Measurements from ENCODE around the gene TRIM72.

The TRIM72 gene

DNA sequence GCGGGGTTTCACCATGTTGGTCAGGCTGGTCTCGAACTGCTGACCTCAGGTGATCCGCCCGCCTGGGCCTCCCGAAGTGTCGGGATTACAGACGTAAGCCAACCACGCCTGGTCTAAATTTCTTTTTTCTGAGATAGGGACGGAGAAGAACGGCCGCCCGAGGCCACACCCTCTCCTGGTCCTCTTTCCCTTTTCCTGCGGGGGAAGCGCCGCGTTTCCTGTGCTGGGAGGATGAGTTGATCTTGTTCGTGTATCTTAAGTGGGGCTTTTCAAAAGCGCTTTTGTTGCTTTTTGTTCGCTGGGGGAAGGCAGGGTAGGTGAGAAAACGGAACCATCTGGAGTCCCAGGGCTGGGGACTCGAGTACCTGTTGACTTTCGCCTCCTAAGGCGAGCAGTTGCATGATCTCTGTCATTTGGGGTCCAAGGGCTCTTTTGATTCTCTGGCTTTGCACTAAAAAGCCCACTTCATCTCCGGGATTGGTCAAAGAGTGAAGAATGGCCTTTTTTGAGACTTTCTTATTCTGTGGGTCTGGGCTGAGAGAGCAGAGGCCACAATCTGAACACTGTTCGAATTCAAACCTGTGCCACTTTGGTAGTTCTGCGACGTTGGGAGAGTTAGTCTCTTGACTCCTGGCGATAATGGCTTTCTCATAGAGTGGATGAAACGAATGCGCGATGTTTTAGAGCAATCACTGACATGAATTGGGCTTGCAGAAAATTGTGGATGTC lies 32.7 kb upstream of the TRIM72 start:
- TF ChIP-seq, protein P1, sequence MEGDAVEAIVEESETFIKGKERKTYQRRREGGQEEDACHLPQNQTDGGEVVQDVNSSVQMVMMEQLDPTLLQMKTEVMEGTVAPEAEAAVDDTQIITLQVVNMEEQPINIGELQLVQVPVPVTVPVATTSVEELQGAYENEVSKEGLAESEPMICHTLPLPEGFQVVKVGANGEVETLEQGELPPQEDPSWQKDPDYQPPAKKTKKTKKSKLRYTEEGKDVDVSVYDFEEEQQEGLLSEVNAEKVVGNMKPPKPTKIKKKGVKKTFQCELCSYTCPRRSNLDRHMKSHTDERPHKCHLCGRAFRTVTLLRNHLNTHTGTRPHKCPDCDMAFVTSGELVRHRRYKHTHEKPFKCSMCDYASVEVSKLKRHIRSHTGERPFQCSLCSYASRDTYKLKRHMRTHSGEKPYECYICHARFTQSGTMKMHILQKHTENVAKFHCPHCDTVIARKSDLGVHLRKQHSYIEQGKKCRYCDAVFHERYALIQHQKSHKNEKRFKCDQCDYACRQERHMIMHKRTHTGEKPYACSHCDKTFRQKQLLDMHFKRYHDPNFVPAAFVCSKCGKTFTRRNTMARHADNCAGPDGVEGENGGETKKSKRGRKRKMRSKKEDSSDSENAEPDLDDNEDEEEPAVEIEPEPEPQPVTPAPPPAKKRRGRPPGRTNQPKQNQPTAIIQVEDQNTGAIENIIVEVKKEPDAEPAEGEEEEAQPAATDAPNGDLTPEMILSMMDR (IDR thresholded peaks at IDR 0.05; ENCODE audit: control insufficient read depth, extremely low read depth, insufficient read depth) = no peak
- H3K4me3 ChIP-seq (ENCODE audit: low read depth, low read length) = peak overlapping the region; percentile 94
- no peak for DNase-seq (ENCODE audit: low read depth)

DNA sequence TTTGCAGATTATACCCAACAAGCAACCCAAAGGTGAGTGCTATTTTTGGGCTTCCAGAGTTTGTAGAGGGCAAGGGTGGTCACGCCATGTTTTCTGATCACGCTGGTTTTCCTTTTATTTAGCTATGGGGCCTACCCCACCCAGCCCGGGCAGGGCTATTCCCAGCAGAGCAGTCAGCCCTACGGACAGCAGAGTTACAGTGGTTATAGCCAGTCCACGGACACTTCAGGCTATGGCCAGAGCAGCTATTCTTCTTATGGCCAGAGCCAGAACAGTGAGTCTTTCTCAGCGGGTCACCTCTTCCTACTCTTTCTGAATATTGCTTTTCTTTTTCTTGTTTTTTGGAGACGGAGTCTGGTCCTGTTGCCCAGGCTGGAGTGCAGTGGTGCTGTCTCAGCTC lies 31.5 kb upstream of the TRIM72 start:
- no peak for DNase-seq (ENCODE audit: low read depth)
- TF ChIP-seq, protein P1 (IDR thresholded peaks at IDR 0.05; ENCODE audit: control insufficient read depth, extremely low read depth, insufficient read depth) = no peak
- peak overlapping the region; percentile 94 for H3K4me3 ChIP-seq (ENCODE audit: low read depth, low read length)

DNA sequence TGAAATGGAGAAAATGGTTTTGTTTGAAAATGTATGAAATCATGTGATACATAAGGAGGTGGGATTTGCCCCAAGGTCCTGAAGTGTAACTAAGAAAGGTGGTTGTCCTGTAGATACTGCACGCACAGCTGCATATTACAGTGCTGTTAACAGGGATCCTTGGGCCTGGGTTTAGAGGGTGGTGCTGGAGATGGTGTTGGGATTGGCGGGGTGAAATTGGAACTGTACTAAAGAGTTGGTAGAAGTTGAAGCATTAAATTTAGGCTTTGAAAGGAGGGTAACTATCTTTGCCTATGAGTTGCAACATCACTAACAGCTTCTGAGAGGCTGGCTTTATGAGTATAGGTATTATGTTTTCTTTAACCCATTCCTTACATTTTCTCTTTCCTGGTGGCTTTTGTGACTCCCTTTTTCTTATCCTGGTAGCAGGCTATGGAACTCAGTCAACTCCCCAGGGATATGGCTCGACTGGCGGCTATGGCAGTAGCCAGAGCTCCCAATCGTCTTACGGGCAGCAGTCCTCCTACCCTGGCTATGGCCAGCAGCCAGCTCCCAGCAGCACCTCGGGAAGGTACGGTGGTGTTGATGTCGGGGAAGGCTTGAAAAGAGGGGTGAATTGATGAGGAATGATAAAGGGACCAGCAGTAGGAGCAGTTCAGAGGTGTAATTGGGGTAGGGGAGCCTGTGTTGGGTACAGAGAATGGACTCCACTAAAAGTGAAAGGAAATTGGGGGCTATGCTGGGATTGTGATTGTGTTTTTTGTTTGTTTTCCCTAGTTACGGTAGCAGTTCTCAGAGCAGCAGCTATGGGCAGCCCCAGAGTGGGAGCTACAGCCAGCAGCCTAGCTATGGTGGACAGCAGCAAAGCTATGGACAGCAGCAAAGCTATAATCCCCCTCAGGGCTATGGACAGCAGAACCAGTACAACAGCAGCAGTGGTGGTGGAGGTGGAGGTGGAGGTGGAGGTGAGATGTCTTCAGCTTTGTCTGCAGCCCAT lies 30.2 kb upstream of the TRIM72 start:
- no peak overlapping the region for H3K4me3 ChIP-seq (ENCODE audit: low read depth, low read length)
- no peak for DNase-seq (ENCODE audit: low read depth)
- TF ChIP-seq, protein P1 (IDR thresholded peaks at IDR 0.05; ENCODE audit: control insufficient read depth, extremely low read depth, insufficient read depth) = no peak

DNA sequence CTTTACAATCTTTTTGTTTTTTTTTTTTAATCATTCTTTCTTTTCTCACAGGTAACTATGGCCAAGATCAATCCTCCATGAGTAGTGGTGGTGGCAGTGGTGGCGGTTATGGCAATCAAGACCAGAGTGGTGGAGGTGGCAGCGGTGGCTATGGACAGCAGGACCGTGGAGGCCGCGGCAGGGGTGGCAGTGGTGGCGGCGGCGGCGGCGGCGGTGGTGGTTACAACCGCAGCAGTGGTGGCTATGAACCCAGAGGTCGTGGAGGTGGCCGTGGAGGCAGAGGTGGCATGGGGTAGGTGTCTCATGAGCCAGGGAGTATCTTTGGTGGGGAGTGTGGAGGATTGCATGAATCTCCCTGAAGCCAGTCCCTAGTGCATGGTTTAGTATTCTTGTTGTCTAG lies 29.0 kb upstream of the TRIM72 start:
- TF ChIP-seq, protein P1 (IDR thresholded peaks at IDR 0.05; ENCODE audit: control insufficient read depth, extremely low read depth, insufficient read depth) = no peak
- DNase-seq (ENCODE audit: low read depth) = no peak
- no peak overlapping the region for H3K4me3 ChIP-seq (ENCODE audit: low read depth, low read length)

DNA sequence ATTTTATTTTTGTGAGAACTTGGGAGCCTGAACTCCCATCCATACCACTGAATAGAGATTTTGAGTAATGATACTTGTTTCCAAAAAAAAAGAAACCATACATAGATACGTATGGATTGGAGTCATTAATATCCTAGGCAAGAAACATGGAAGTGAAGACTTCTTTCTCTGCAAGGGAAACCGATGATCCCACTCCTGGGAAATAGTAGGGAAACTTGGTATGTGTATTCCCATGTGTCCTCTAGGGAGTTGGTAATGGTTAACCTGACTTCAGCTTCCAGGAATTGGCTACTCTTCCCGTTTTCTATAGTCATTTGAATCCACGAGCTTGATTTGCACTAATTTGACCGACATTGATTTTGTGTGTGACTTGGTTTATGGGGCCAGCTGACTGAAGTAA lies 28.6 kb upstream of the TRIM72 start:
- DNase-seq (ENCODE audit: low read depth) = no peak
- H3K4me3 ChIP-seq (ENCODE audit: low read depth, low read length) = no peak overlapping the region

DNA sequence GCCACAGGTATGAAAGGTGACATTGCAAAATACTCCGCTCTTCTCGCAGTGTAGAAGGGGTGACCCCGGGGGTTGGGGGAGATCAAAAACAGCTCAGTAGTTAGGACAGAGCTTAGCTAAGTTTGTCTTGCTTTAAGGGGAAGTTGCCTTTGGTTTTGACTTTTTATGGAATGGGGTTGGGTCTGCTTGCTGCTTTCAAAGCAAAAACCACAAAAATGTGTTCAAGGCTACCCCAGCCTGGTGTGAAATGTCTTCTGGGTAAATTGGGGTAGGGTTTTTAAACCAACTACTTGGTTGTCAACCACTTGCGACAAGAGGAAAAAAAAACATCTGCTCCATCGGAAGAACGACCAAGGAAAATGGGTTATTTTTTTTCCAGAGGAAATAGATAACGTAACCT lies 27.7 kb upstream of the TRIM72 start:
- H3K4me3 ChIP-seq (ENCODE audit: low read depth, low read length) = no peak overlapping the region
- DNase-seq (ENCODE audit: low read depth) = no peak
- TF ChIP-seq, protein P1 (IDR thresholded peaks at IDR 0.05; ENCODE audit: control insufficient read depth, extremely low read depth, insufficient read depth) = no peak

More for the DNA sequence above, 28.6 kb upstream of the TRIM72 start:
- TF ChIP-seq, protein P1 (IDR thresholded peaks at IDR 0.05; ENCODE audit: control insufficient read depth, extremely low read depth, insufficient read depth) = no peak

Measured in LNCaP clone FGC (cell line).